ENCODE data around the gene OR10AD1. TPM values are rescaled to one million over a fixed set of nuclear protein-coding genes. Genes with fewer than 3 reads are reported as not detected.

Gene OR10AD1
- total RNA-seq, 1 donor from 2014 or later = not detected

- TF ChIP-seq CTCF (IDR thresholded peaks at IDR 0.05) = no peak
- intact Hi-C loops (cut with DNase I) = no loop called here
- ATAC-seq = peak; percentile 96 to 97
Measured at GRCh38 chr12:48197971-48198671, 5.0 kb downstream of the OR10AD1 start.

GRCh38 chr12:48197549-48197970 is 5.5 kb downstream of the OR10AD1 start:
- peak overlapping the region; percentile 100 for H3K27ac ChIP-seq
- TF ChIP-seq CTCF (IDR thresholded peaks at IDR 0.05) = peak; percentile 51

More at GRCh38 chr12:48197971-48198671, 5.0 kb downstream of the OR10AD1 start:
- H3K4me1 ChIP-seq = peaks cover 25% of the 10 kb centered on the region
- H3K27me3 ChIP-seq (ENCODE audit: low read depth) = no peaks in the 10 kb centered on the region
- H3K4me3 ChIP-seq = peak overlapping the region; percentile 71
- peak overlapping the region; percentile 100 for H3K27ac ChIP-seq
- DNase-seq = peak; percentile 99
- no peaks in the 10 kb centered on the region for H3K36me3 ChIP-seq
- no peaks in the 10 kb centered on the region for H3K9me3 ChIP-seq

GRCh38 chr12:48194799-48195201 is 8.3 kb downstream of the OR10AD1 start:
- intact Hi-C loops (cut with DNase I) = no loop called here
- Histone ChIP-seq H3K4me1 (peaks cover 14% of the 10 kb centered on the region), H3K27me3 (ENCODE audit: low read depth) (no peaks in the 10 kb centered on the region), H3K9me3 (no peaks in the 10 kb centered on the region), H3K4me3 (no peak overlapping the region), H3K27ac (no peak overlapping the region), H3K36me3 (no peaks in the 10 kb centered on the region)
- DNase-seq = no peak
- TF ChIP-seq CTCF (IDR thresholded peaks at IDR 0.05) = no peak
- no peak for ATAC-seq

More at GRCh38 chr12:48197549-48197970, 5.5 kb downstream of the OR10AD1 start:
- no peaks in the 10 kb centered on the region for H3K36me3 ChIP-seq
- intact Hi-C loops (cut with DNase I) = no loop called here
- ATAC-seq = peak; percentile 63 to 69
- no peak for DNase-seq
- H3K27me3 ChIP-seq (ENCODE audit: low read depth) = no peaks in the 10 kb centered on the region
- peaks cover 25% of the 10 kb centered on the region for H3K4me1 ChIP-seq
- peak overlapping the region; percentile 71 for H3K4me3 ChIP-seq
- H3K9me3 ChIP-seq = no peaks in the 10 kb centered on the region

- H3K4me1 ChIP-seq = peaks cover 5% of the 10 kb centered on the region
- peak in 1 of 2 donors; percentile 34 for ATAC-seq
- no peak overlapping the region for H3K4me3 ChIP-seq
- peak overlapping the region; percentile 25 for H3K27ac ChIP-seq
- no peaks in the 10 kb centered on the region for H3K36me3 ChIP-seq
- DNase-seq = no peak
- intact Hi-C loops (cut with DNase I) = no loop called here
- no peaks in the 10 kb centered on the region for H3K9me3 ChIP-seq
- no peaks in the 10 kb centered on the region for H3K27me3 ChIP-seq (ENCODE audit: low read depth)
- TF ChIP-seq CTCF (IDR thresholded peaks at IDR 0.05) = no peak
Measured at GRCh38 chr12:48193623-48194022, 9.5 kb downstream of the OR10AD1 start.

GRCh38 chr12:48192861-48193260 is 10.2 kb downstream of the OR10AD1 start:
- TF ChIP-seq CTCF (IDR thresholded peaks at IDR 0.05) = no peak
- peak in 1 of 2 donors; percentile 30 for ATAC-seq
- no peak overlapping the region for H3K27ac ChIP-seq
- no peaks in the 10 kb centered on the region for H3K27me3 ChIP-seq (ENCODE audit: low read depth)
- H3K4me3 ChIP-seq = no peak overlapping the region
- intact Hi-C loops (cut with DNase I) = no loop called here
- DNase-seq = no peak
- no peaks in the 10 kb centered on the region for H3K9me3 ChIP-seq
- H3K36me3 ChIP-seq = no peaks in the 10 kb centered on the region
- peaks cover 5% of the 10 kb centered on the region for H3K4me1 ChIP-seq

Data from lower lobe of right lung (tissue), 2 donors.